ENCODE data around the gene PABPN1L. TPM values are rescaled to one million over a fixed set of nuclear protein-coding genes. Genes with fewer than 3 reads are reported as not detected.
A peak's percentile ranks its signal among the peaks of the same experiment; 100 is the strongest.

The PABPN1L gene
- total RNA-seq, 2 experiments from 2014 or later, result not detected

- no peak overlapping the region for H3K27ac Mint-ChIP-seq
- no peak for ATAC-seq
- POLR2A ChIA-PET, result no interaction called here
Measured at GRCh38 chr16:88886420-88886844, 20.0 kb upstream of the PABPN1L start.

GRCh38 chr16:88885693-88886280 lies 19.3 kb upstream of the PABPN1L start:
- ChIA-PET CTCF (interaction anchor here (0.6 kb wide), 1 partner anchor 728 kb away, joined by 3 read pairs; no protein-coding TSS in a partner anchor), POLR2A (no interaction called here)
- H3K9me3 Mint-ChIP-seq (ENCODE audit: insufficient read depth), result no peaks in the 10 kb centered on the region
- H3K36me3 Mint-ChIP-seq (ENCODE audit: low read depth), result no peaks in the 10 kb centered on the region
- peaks cover 5% of the 10 kb centered on the region for H3K4me1 Mint-ChIP-seq (ENCODE audit: low read depth)
- H3K27ac Mint-ChIP-seq, result no peak overlapping the region
- DNase-seq (no peak), ATAC-seq (no peak)
- no peak overlapping the region for H3K4me3 Mint-ChIP-seq
- no peaks in the 10 kb centered on the region for H3K27me3 Mint-ChIP-seq (ENCODE audit: low read depth)

More at GRCh38 chr16:88886420-88886844, 20.0 kb upstream of the PABPN1L start:
- no peaks in the 10 kb centered on the region for H3K27me3 Mint-ChIP-seq (ENCODE audit: low read depth)
- no peak for DNase-seq
- H3K4me3 Mint-ChIP-seq, result no peak overlapping the region
- no peaks in the 10 kb centered on the region for H3K36me3 Mint-ChIP-seq (ENCODE audit: low read depth)
- CTCF ChIA-PET, result interaction anchor here (0.6 kb wide), 1 partner anchor 728 kb away, joined by 3 read pairs; no protein-coding TSS in a partner anchor
- H3K4me1 Mint-ChIP-seq (ENCODE audit: low read depth), result peaks cover 5% of the 10 kb centered on the region
- H3K9me3 Mint-ChIP-seq (ENCODE audit: insufficient read depth), result no peaks in the 10 kb centered on the region

- CTCF ChIA-PET, result no interaction called here
- no peak overlapping the region for H3K27ac Mint-ChIP-seq
Measured at GRCh38 chr16:88884569-88885271, 18.3 kb upstream of the PABPN1L start.

GRCh38 chr16:88883946-88884345 lies 17.5 kb upstream of the PABPN1L start:
- Mint-ChIP-seq H3K9me3 (ENCODE audit: insufficient read depth) (no peaks in the 10 kb centered on the region), H3K27ac (no peak overlapping the region), H3K4me1 (ENCODE audit: low read depth) (peaks cover 5% of the 10 kb centered on the region), H3K27me3 (ENCODE audit: low read depth) (no peaks in the 10 kb centered on the region), H3K4me3 (no peak overlapping the region), H3K36me3 (ENCODE audit: low read depth) (no peaks in the 10 kb centered on the region)
- ChIA-PET CTCF (no interaction called here), POLR2A (no interaction called here)
- ATAC-seq, result no peak
- DNase-seq, result no peak

More at GRCh38 chr16:88884569-88885271, 18.3 kb upstream of the PABPN1L start:
- no peak for DNase-seq
- Mint-ChIP-seq H3K36me3 (ENCODE audit: low read depth) (no peaks in the 10 kb centered on the region), H3K27me3 (ENCODE audit: low read depth) (no peaks in the 10 kb centered on the region), H3K4me1 (ENCODE audit: low read depth) (peaks cover 5% of the 10 kb centered on the region), H3K4me3 (no peak overlapping the region), H3K9me3 (ENCODE audit: insufficient read depth) (no peaks in the 10 kb centered on the region)
- POLR2A ChIA-PET, result no interaction called here
- no peak for ATAC-seq

GRCh38 chr16:88883117-88883895 lies 16.8 kb upstream of the PABPN1L start:
- ChIA-PET POLR2A (no interaction called here), CTCF (no interaction called here)
- H3K4me1 Mint-ChIP-seq (ENCODE audit: low read depth), result peaks cover 5% of the 10 kb centered on the region

GRCh38 chr16:88882358-88883030 lies 16.0 kb upstream of the PABPN1L start:
- DNase-seq, result no peak
- Mint-ChIP-seq H3K36me3 (ENCODE audit: low read depth) (no peaks in the 10 kb centered on the region), H3K27ac (peak overlapping the region; percentile 39), H3K4me3 (no peak overlapping the region), H3K9me3 (ENCODE audit: insufficient read depth) (no peaks in the 10 kb centered on the region), H3K4me1 (ENCODE audit: low read depth) (peaks cover 5% of the 10 kb centered on the region), H3K27me3 (ENCODE audit: low read depth) (no peaks in the 10 kb centered on the region)
- peak; percentile 42 for ATAC-seq
- POLR2A ChIA-PET, result no interaction called here
- CTCF ChIA-PET, result no interaction called here

More at GRCh38 chr16:88883117-88883895, 16.8 kb upstream of the PABPN1L start:
- no peak for DNase-seq
- H3K36me3 Mint-ChIP-seq (ENCODE audit: low read depth), result no peaks in the 10 kb centered on the region
- no peaks in the 10 kb centered on the region for H3K27me3 Mint-ChIP-seq (ENCODE audit: low read depth)
- H3K27ac Mint-ChIP-seq, result no peak overlapping the region
- no peaks in the 10 kb centered on the region for H3K9me3 Mint-ChIP-seq (ENCODE audit: insufficient read depth)
- no peak overlapping the region for H3K4me3 Mint-ChIP-seq
- no peak for ATAC-seq

- no peak for ATAC-seq
- no peak for DNase-seq
- Mint-ChIP-seq H3K4me3 (no peak overlapping the region), H3K9me3 (ENCODE audit: insufficient read depth) (no peaks in the 10 kb centered on the region), H3K4me1 (ENCODE audit: low read depth) (peaks cover 5% of the 10 kb centered on the region), H3K36me3 (ENCODE audit: low read depth) (no peaks in the 10 kb centered on the region), H3K27me3 (ENCODE audit: low read depth) (no peaks in the 10 kb centered on the region), H3K27ac (peak overlapping the region; percentile 39)
- CTCF ChIA-PET, result no interaction called here
- POLR2A ChIA-PET, result no interaction called here
Measured at GRCh38 chr16:88881675-88882357, 15.4 kb upstream of the PABPN1L start.

GRCh38 chr16:88881007-88881615 lies 14.7 kb upstream of the PABPN1L start:
- no peak for DNase-seq
- no peaks in the 10 kb centered on the region for H3K27me3 Mint-ChIP-seq (ENCODE audit: low read depth)

GRCh38 chr16:88880226-88881006 lies 14.0 kb upstream of the PABPN1L start:
- CTCF ChIA-PET, result no interaction called here
- no peak overlapping the region for H3K4me3 Mint-ChIP-seq
- peaks cover 5% of the 10 kb centered on the region for H3K4me1 Mint-ChIP-seq (ENCODE audit: low read depth)
- H3K9me3 Mint-ChIP-seq (ENCODE audit: insufficient read depth), result no peaks in the 10 kb centered on the region
- no peak overlapping the region for H3K27ac Mint-ChIP-seq
- POLR2A ChIA-PET, result no interaction called here
- H3K36me3 Mint-ChIP-seq (ENCODE audit: low read depth), result no peaks in the 10 kb centered on the region
- H3K27me3 Mint-ChIP-seq (ENCODE audit: low read depth), result no peaks in the 10 kb centered on the region
- DNase-seq, result no peak
- ATAC-seq, result no peak

More at GRCh38 chr16:88881007-88881615, 14.7 kb upstream of the PABPN1L start:
- Mint-ChIP-seq H3K9me3 (ENCODE audit: insufficient read depth) (no peaks in the 10 kb centered on the region), H3K4me1 (ENCODE audit: low read depth) (peaks cover 5% of the 10 kb centered on the region), H3K36me3 (ENCODE audit: low read depth) (no peaks in the 10 kb centered on the region), H3K4me3 (no peak overlapping the region), H3K27ac (no peak overlapping the region)
- ChIA-PET CTCF (no interaction called here), POLR2A (no interaction called here)
- ATAC-seq, result no peak

GRCh38 chr16:88879788-88880055 lies 13.3 kb upstream of the PABPN1L start:
- Mint-ChIP-seq H3K9me3 (ENCODE audit: insufficient read depth) (no peaks in the 10 kb centered on the region), H3K36me3 (ENCODE audit: low read depth) (no peaks in the 10 kb centered on the region), H3K4me3 (no peak overlapping the region), H3K27me3 (ENCODE audit: low read depth) (no peaks in the 10 kb centered on the region), H3K4me1 (ENCODE audit: low read depth) (peaks cover 5% of the 10 kb centered on the region), H3K27ac (no peak overlapping the region)
- ChIA-PET CTCF (no interaction called here), POLR2A (no interaction called here)
- ATAC-seq, result no peak
- no peak for DNase-seq

Measured in activated CD8-positive, alpha-beta T cell treated with anti-CD3 and anti-CD28 coated beads, Interleukin-2, amount 10 ng/mL, durations not matched to agents 7 days and 5 days (primary cell).